T-helper 2 cell treated with Interferon-gamma antibody and Interleukin-4, amounts not matched to agents 5 μg/mL and 100 μg/mL, for 36 hours (primary cell): Measurements from ENCODE around the gene KLK13.

Experiments
- DNase-seq: peaks from one replicate; pipeline ENCODE4 v3.0.0; 2021; ENCODE audit warnings: low spot score
- H3K27ac Mint-ChIP-seq: one replicate; pipeline ENCODE4 v1.8.0; 2021; ENCODE audit warnings: mild to moderate bottlenecking, mixed read lengths
- H3K27me3 Mint-ChIP-seq: one replicate; pipeline ENCODE4 v1.8.0; 2021; ENCODE audit warnings: low read depth, mixed read lengths
- H3K36me3 Mint-ChIP-seq: one replicate; pipeline ENCODE4 v1.8.0; 2021; ENCODE audit warnings: low read depth, mixed read lengths
- H3K4me1 Mint-ChIP-seq: one replicate; pipeline ENCODE4 v1.8.0; 2021; ENCODE audit warnings: low read depth, mixed read lengths
- H3K4me3 Mint-ChIP-seq: one replicate; pipeline ENCODE4 v1.8.0; 2022; ENCODE audit warnings: mild to moderate bottlenecking, moderate library complexity, mixed read lengths
- H3K9me3 Mint-ChIP-seq: one replicate; pipeline ENCODE4 v1.8.0; 2021; ENCODE audit warnings: mixed read lengths

Gene KLK13

GRCh38 chr19:51060973-51061372 lies 3.9 kb downstream of the KLK13 start:
- no peak for DNase-seq
- Mint-ChIP-seq H3K4me3 (no peak overlapping the region), H3K27me3 (peaks cover 13% of the 10 kb centered on the region), H3K27ac (no peak overlapping the region), H3K36me3 (no peaks in the 10 kb centered on the region), H3K4me1 (no peaks in the 10 kb centered on the region), H3K9me3 (no peaks in the 10 kb centered on the region)

DNA sequence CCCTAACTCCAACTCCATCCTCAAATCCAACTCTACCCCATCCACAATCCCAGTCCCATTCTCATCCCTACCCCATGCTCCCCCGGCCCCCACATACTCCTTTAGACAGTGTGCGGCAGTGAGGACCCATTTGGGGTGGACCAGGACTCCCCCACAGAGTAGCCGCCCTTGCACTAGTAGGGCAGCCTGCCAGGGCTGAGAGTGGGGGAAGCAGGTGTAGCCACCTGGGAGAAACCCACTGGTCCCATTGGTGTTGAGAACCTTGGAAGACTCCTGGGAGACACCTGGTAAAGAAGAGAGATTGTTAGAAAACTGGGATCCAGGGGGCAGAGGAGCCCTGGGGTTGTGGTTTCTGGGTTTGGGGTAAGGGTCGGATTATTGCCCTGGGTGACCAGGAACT lies 4.6 kb downstream of the KLK13 start:
- Mint-ChIP-seq H3K4me1 (no peaks in the 10 kb centered on the region), H3K27ac (no peak overlapping the region), H3K27me3 (peaks cover 13% of the 10 kb centered on the region), H3K36me3 (no peaks in the 10 kb centered on the region), H3K4me3 (no peak overlapping the region), H3K9me3 (no peaks in the 10 kb centered on the region)
- DNase-seq, result no peak

GRCh38 chr19:51059715-51060114 lies 5.2 kb downstream of the KLK13 start:
- Mint-ChIP-seq H3K36me3 (no peaks in the 10 kb centered on the region), H3K4me3 (no peak overlapping the region), H3K27me3 (peaks cover 13% of the 10 kb centered on the region), H3K4me1 (no peaks in the 10 kb centered on the region), H3K9me3 (no peaks in the 10 kb centered on the region), H3K27ac (no peak overlapping the region)
- DNase-seq, result no peak

DNA sequence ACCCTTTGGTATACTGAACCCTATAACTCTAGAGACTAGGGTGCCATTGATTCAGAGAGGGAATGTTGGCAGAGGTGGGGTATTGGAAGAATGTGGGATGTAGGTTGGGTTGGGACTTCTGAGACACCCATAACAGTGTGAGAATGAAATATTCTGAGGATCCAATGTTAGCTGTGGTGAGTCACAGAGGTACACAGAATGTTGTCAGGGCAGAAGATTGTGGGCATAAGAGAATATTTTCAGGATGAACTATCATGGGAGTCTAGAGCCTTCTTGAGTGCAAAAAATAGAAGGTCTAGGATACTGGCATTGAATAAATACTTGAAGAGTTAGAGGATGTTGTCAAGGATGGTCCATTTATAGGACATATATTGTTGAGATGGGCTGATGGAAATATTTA lies 9.0 kb downstream of the KLK13 start:
- Mint-ChIP-seq H3K4me3 (no peak overlapping the region), H3K9me3 (no peaks in the 10 kb centered on the region), H3K4me1 (no peaks in the 10 kb centered on the region), H3K27me3 (peaks cover 15% of the 10 kb centered on the region), H3K36me3 (no peaks in the 10 kb centered on the region), H3K27ac (no peak overlapping the region)
- DNase-seq, result no peak

GRCh38 chr19:51047031-51047335 lies 17.9 kb downstream of the KLK13 start:
- H3K4me1 Mint-ChIP-seq, result no peaks in the 10 kb centered on the region
- no peaks in the 10 kb centered on the region for H3K9me3 Mint-ChIP-seq
- H3K27ac Mint-ChIP-seq, result no peak overlapping the region
- H3K36me3 Mint-ChIP-seq, result no peaks in the 10 kb centered on the region
- H3K4me3 Mint-ChIP-seq, result no peak overlapping the region
- peaks cover 9% of the 10 kb centered on the region for H3K27me3 Mint-ChIP-seq
- no peak for DNase-seq

GRCh38 chr19:51044327-51044726 lies 20.6 kb downstream of the KLK13 start:
- no peak for DNase-seq
- no peak overlapping the region for H3K27ac Mint-ChIP-seq
- no peaks in the 10 kb centered on the region for H3K4me1 Mint-ChIP-seq
- no peaks in the 10 kb centered on the region for H3K36me3 Mint-ChIP-seq
- peaks cover 9% of the 10 kb centered on the region for H3K27me3 Mint-ChIP-seq
- H3K9me3 Mint-ChIP-seq, result no peaks in the 10 kb centered on the region
- H3K4me3 Mint-ChIP-seq, result no peak overlapping the region

GRCh38 chr19:51043497-51043896 lies 21.4 kb downstream of the KLK13 start:
- H3K27ac Mint-ChIP-seq, result no peak overlapping the region
- no peaks in the 10 kb centered on the region for H3K4me1 Mint-ChIP-seq
- no peaks in the 10 kb centered on the region for H3K9me3 Mint-ChIP-seq
- H3K27me3 Mint-ChIP-seq, result peaks cover 9% of the 10 kb centered on the region
- DNase-seq, result no peak
- no peaks in the 10 kb centered on the region for H3K36me3 Mint-ChIP-seq
- no peak overlapping the region for H3K4me3 Mint-ChIP-seq

- no peaks in the 10 kb centered on the region for H3K4me1 Mint-ChIP-seq
- H3K4me3 Mint-ChIP-seq, result no peak overlapping the region
- no peaks in the 10 kb centered on the region for H3K9me3 Mint-ChIP-seq
- H3K36me3 Mint-ChIP-seq, result no peaks in the 10 kb centered on the region
- H3K27me3 Mint-ChIP-seq, result no peaks in the 10 kb centered on the region
- no peak for DNase-seq
- H3K27ac Mint-ChIP-seq, result no peak overlapping the region
Measured at GRCh38 chr19:51040151-51040550, 24.7 kb downstream of the KLK13 start.

DNA sequence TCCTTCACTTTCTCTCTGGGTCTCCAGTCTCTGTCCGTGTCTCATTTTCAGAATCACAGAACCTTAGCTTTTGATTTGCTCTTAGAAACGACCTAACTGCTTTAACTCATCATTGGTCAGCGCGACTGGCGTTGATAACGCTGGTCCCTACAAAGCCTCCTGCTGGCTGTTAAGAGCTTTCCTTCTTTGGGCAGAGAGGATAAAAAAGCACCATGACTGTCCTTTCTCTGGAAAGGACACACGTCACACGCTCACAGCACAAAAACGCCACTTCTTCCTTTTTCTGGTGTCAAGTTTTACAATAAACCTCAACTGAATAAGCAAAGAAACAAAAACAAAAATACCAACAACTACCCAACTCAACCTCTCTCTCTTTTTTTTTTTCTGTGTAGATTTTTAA lies 28.4 kb downstream of the KLK13 start:
- no peak overlapping the region for H3K27ac Mint-ChIP-seq
- no peaks in the 10 kb centered on the region for H3K4me1 Mint-ChIP-seq
- no peak overlapping the region for H3K4me3 Mint-ChIP-seq
- no peaks in the 10 kb centered on the region for H3K9me3 Mint-ChIP-seq
- no peaks in the 10 kb centered on the region for H3K36me3 Mint-ChIP-seq
- H3K27me3 Mint-ChIP-seq, result peaks cover 3% of the 10 kb centered on the region
- DNase-seq, result no peak

DNA sequence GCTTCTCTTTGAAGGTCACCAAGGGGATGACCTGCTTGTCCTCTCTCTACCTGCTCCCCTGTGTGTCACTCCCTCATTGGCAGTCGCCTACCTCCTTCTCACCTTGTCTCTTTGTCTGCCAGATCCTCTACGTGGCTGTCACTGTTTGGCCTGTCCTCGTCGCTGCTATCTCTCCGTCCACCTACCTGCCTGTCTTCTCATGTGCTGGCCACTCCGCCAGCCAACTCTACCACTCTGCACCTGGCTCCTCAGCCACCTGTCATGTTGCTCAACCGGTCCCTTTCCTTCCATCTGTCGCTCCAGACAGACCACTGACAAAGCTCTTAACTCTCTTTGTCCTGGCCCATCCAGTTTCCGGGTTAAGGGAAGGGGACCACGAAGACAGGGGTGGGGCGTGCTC lies 30.2 kb downstream of the KLK13 start, which contains the start of gene KLK12:
Gene KLK12 (minus strand): TSS at position 299 of the 400 bp plus-strand sequence. CDS start 381 bp downstream, outside the sequence.
- Mint-ChIP-seq H3K27me3 (peaks cover 3% of the 10 kb centered on the region), H3K4me1 (no peaks in the 10 kb centered on the region), H3K9me3 (no peaks in the 10 kb centered on the region), H3K4me3 (no peak within 1 kb of the TSS), H3K36me3 (no peaks in the 10 kb centered on the region), H3K27ac (no peak within 1 kb of the TSS)
- DNase-seq, result no peak

- Mint-ChIP-seq H3K4me1 (no peaks in the 10 kb centered on the region), H3K27me3 (peaks cover 3% of the 10 kb centered on the region), H3K36me3 (no peaks in the 10 kb centered on the region), H3K4me3 (no peak overlapping the region), H3K27ac (no peak overlapping the region), H3K9me3 (no peaks in the 10 kb centered on the region)
- DNase-seq, result no peak
Measured at GRCh38 chr19:51031880-51032225, 33.0 kb downstream of the KLK13 start.

DNA sequence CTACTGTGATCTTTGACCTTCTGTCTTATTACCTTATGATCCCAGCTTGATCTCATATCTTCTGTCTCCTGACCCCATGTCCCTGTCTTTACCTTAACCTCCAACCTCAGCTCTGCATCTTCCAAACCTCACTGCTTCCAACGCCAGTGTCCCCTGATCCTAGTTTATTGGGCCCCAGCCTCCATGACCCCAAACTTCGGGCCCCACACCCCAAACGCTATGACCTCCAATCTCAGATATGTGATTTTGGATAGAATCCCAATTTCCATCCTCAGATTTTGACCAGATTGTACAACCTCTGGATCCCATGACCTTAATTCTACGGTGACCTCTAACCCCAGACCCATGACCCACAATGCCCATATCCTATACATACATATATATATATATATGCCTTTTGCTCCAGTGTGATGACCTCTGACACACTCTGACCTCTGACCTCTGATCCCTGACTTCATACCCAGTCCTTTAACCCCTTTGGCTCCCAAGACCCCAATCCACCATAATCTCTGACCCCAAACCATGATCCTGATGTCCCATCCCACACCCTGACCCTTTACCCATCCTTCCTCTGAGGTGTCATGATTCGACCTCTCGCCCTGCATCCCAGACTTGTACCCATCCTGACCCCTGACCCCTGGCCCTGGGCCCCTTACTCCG lies 33.5 kb downstream of the KLK13 start:
- no peak overlapping the region for H3K27ac Mint-ChIP-seq
- H3K9me3 Mint-ChIP-seq, result no peaks in the 10 kb centered on the region
- no peaks in the 10 kb centered on the region for H3K4me1 Mint-ChIP-seq
- no peak for DNase-seq
- H3K36me3 Mint-ChIP-seq, result no peaks in the 10 kb centered on the region
- peaks cover 6% of the 10 kb centered on the region for H3K27me3 Mint-ChIP-seq
- no peak overlapping the region for H3K4me3 Mint-ChIP-seq

- no peak for DNase-seq
- Mint-ChIP-seq H3K36me3 (no peaks in the 10 kb centered on the region), H3K9me3 (no peaks in the 10 kb centered on the region), H3K4me1 (no peaks in the 10 kb centered on the region), H3K27me3 (peaks cover 6% of the 10 kb centered on the region), H3K4me3 (no peak overlapping the region), H3K27ac (no peak overlapping the region)
Measured at GRCh38 chr19:51030631-51031030, 34.3 kb downstream of the KLK13 start.

DNA sequence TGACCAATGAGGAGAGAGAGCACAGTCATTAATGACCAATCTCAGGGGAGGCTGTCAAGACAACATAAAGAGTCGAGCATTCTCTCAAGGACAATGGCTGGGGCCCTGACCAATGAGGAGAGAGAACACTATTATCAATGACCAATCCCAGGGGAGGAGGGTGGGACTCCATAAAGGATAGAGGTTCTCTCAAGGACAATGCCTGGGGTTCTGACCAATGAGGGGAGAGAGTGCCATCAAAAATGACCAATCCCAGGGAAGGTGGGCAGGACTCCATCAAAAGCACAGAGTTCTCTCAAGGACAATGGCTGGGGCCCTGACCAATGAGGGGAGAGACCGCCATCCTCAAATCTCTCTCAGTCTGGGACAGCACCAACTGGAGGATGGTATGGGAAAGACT lies 35.2 kb downstream of the KLK13 start:
- no peaks in the 10 kb centered on the region for H3K36me3 Mint-ChIP-seq
- H3K27me3 Mint-ChIP-seq, result peaks cover 8% of the 10 kb centered on the region
- H3K4me3 Mint-ChIP-seq, result no peak overlapping the region
- H3K4me1 Mint-ChIP-seq, result no peaks in the 10 kb centered on the region
- H3K9me3 Mint-ChIP-seq, result no peaks in the 10 kb centered on the region
- H3K27ac Mint-ChIP-seq, result no peak overlapping the region
- no peak for DNase-seq

DNA sequence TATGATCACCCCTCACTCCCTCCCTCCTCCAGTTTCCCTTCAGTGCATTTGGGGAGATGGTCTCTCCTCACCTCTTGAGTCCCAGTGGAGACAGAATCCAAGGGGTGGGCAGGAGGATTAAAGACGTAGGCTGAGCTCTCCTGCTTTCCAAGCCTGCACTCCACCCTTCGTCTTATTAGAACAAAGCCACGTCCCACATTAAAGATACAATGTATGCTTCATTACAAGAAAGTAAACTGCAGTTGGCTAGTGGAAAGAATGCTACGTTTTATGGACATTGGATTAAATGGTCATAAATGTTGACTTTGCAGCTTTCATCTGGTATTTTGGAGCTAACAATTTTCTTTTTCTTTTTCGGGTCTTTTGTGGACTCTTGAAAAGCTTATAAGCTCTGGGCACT lies 37.0 kb downstream of the KLK13 start:
- H3K27me3 Mint-ChIP-seq, result peaks cover 5% of the 10 kb centered on the region
- no peaks in the 10 kb centered on the region for H3K4me1 Mint-ChIP-seq
- H3K27ac Mint-ChIP-seq, result no peak overlapping the region
- no peak for DNase-seq
- no peaks in the 10 kb centered on the region for H3K36me3 Mint-ChIP-seq
- H3K4me3 Mint-ChIP-seq, result no peak overlapping the region
- no peaks in the 10 kb centered on the region for H3K9me3 Mint-ChIP-seq
